ENCODE results near the gene GPATCH1. TPM values are rescaled to one million over a fixed set of nuclear protein-coding genes. Genes with fewer than 3 reads are reported as not detected.

GPATCH1 gene
- total and polyA plus RNA-seq, 2 of the 8 experiments (the other 6 are each of a cell fraction or from before 2014, with no cell fraction given): 4.3 to 8.2 TPM

DNA sequence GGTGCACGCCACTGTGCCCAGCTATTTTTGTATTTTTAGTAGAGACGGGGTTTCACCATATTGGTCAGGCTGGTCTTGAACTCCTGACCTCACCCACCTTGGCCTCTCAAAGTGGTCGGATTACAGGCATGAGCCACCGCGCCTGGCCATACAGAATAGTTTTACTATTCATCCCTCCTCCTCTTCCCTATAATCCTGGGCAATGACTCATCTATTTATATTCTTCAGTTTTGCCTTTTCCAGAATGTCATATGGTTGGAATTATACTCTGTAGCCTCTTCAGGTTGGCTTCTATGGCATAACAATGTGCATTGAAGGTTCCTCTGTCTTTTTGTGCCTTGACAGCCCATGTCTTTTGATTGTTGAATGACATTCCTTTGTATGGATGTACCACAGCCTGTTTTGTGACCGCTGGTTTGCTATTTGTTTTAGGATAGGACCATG, 91.0 kb downstream of the GPATCH1 start:
- TF ChIP-seq POLR2A (IDR thresholded peaks at IDR 0.05; ENCODE audit: control extremely low read depth in 1 of 2, low read depth in 2 of 2, low read length in 2 of 2): no peak
- TF ChIP-seq CHD2 (IDR thresholded peaks at IDR 0.05; ENCODE audit: low read length): no peak
- no peak for TF ChIP-seq HDAC6 (IDR thresholded peaks at IDR 0.05; ENCODE audit: low read depth, low read length)
- TF ChIP-seq, protein P1, sequence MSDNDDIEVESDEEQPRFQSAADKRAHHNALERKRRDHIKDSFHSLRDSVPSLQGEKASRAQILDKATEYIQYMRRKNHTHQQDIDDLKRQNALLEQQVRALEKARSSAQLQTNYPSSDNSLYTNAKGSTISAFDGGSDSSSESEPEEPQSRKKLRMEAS (IDR thresholded peaks at IDR 0.05): no peak
- TF ChIP-seq TEAD4 (IDR thresholded peaks at IDR 0.05; ENCODE audit: low read depth, low read length): no peak
- no peak for TF ChIP-seq SUZ12 (IDR thresholded peaks at IDR 0.05; ENCODE audit: low read length)
- no peak for TF ChIP-seq MAFK (IDR thresholded peaks at IDR 0.05; ENCODE audit: low read depth, low read length)
- TF ChIP-seq RAD21 (IDR thresholded peaks at IDR 0.05 in 1 of 2, conservative IDR thresholded peaks at IDR 0.05 in 1 of 2; ENCODE audit: low read depth in 2 of 2, low read length in 2 of 2): no peak
- no peak for TF ChIP-seq CBX5 (IDR thresholded peaks at IDR 0.05; ENCODE audit: low read depth, low read length)
- TF ChIP-seq SRF (IDR thresholded peaks at IDR 0.05; ENCODE audit: low read depth, low read length): no peak
- no peak for TF ChIP-seq NRF1 (IDR thresholded peaks at IDR 0.05; ENCODE audit: low read depth, low read length)
- TF ChIP-seq TCF12 (IDR thresholded peaks at IDR 0.05; ENCODE audit: low read depth, low read length): no peak
- no peak for TF ChIP-seq RBBP5 (IDR thresholded peaks at IDR 0.05; ENCODE audit: borderline replicate concordance, low read depth, low read length)
- TF ChIP-seq HDAC2 (IDR thresholded peaks at IDR 0.05; ENCODE audit: borderline replicate concordance in 1 of 2, low read depth in 2 of 2, low read length in 2 of 2): no peak
- Histone ChIP-seq H3K18ac (ENCODE audit: extremely low read depth, low read length) (no peak overlapping the region), H2BK12ac (ENCODE audit: low read depth, low read length) (no peak overlapping the region), H3K27me3 (replicated peaks in 1 of 4; ENCODE audit: control insufficient read depth in 3 of 4, extremely low read depth in 1 of 4, insufficient read depth in 3 of 4, low read length in 3 of 4) (no peaks in the 10 kb centered on the region), H4K8ac (ENCODE audit: extremely low read depth, insufficient read depth, low read length) (no peak overlapping the region), H3K14ac (ENCODE audit: insufficient read length) (no peak overlapping the region), H2BK120ac (replicated peaks; ENCODE audit: low read depth, low read length) (no peak overlapping the region), H3K9ac (replicated peaks in 1 of 4; ENCODE audit: extremely low read depth in 1 of 4, low read depth in 3 of 4, low read length in 3 of 4) (no peak overlapping the region), H2BK20ac (ENCODE audit: low read length) (no peak overlapping the region), H3K79me2 (ENCODE audit: control insufficient read depth in 1 of 2, insufficient read depth in 2 of 2, low read length in 2 of 2) (0 out of 4 replicates have a peak, but pooled peaks cover 0 to 3% of the 10 kb centered on the region in 2 experiments), H3K56ac (replicated peaks; ENCODE audit: insufficient read length, low read depth, low read length) (no peak overlapping the region), H2AK5ac (ENCODE audit: low read depth, low read length) (no peak overlapping the region), H3K23ac (ENCODE audit: insufficient read length) (no peak overlapping the region), H3K9me3 (ENCODE audit: insufficient read depth in 2 of 2, low read depth in 1 of 2, low read length in 1 of 2) (0 out of 4 replicates have a peak, but pooled peaks cover 0 to 4% of the 10 kb centered on the region in 2 experiments), H4K91ac (replicated peaks; ENCODE audit: insufficient read length, low read length) (no peak overlapping the region), H3K4me3 (ENCODE audit: extremely low read depth in 1 of 4, insufficient read depth in 2 of 4, low read depth in 3 of 4, low read length in 4 of 4) (no peak overlapping the region), H3K79me1 (ENCODE audit: low read depth, low read length) (peaks cover 3% of the 10 kb centered on the region; the same call in 1 of the 2 replicates), H3K4ac (replicated peaks; ENCODE audit: insufficient read length, low read depth, low read length) (no peak overlapping the region), H2AFZ (ENCODE audit: low read length) (no peak overlapping the region), H3K4me2 (ENCODE audit: insufficient read depth in 1 of 2, low read depth in 2 of 2, low read length in 2 of 2) (no peak overlapping the region), H3K36me3 (ENCODE audit: control insufficient read depth in 2 of 4, insufficient read depth in 4 of 4, low read length in 3 of 4) (no peaks in the 10 kb centered on the region), H4K20me1 (replicated peaks in 1 of 2; ENCODE audit: control insufficient read depth in 1 of 2, insufficient read depth in 2 of 2, low read length in 2 of 2) (peaks cover 0 to 5% of the 10 kb centered on the region in 2 experiments), H2BK5ac (ENCODE audit: low read depth, low read length) (no peak overlapping the region), H2BK15ac (ENCODE audit: low read length) (no peak overlapping the region), H3K4me1 (replicated peaks in 1 of 4; ENCODE audit: control insufficient read depth in 3 of 4, insufficient read depth in 4 of 4, low read length in 3 of 4) (peaks cover 0 to 3% (median under 1%) of the 10 kb centered on the region in 4 experiments; a peak in 2 of 7 replicates), H3K23me2 (ENCODE audit: low read depth, low read length) (peaks cover 5% of the 10 kb centered on the region), H3K27ac (ENCODE audit: low read depth, low read length) (no peak overlapping the region), H4K5ac (ENCODE audit: insufficient read length, low read depth, low read length) (no peak overlapping the region)
- WGBS, 2 experiments (ENCODE audit: extremely low coverage in 1 of 2, insufficient coverage in 1 of 2, insufficient read length in 1 of 2, insufficient replicate concordance in 2 of 2, low coverage in 1 of 2, low lambda C conversion rate in 2 of 2, missing lambda C conversion rate in 1 of 2): 94% methylated on average over 6 of the region's 6 CpGs; no CpG with 5 or more reads in 1 of the 2 experiments
- DNase-seq (ENCODE audit: low read depth in 1 of 2, low spot score in 2 of 2) (no peak), FAIRE-seq (no peak)
- POLR2A ChIA-PET (ENCODE audit: partially characterized antibody): interaction anchor here (0.6 to 1.9 kb wide), 3 partner anchors 10 to 63 kb away, joined by 3 to 4 read pairs (median 3); no protein-coding TSS in a partner anchor
- CTCF ChIA-PET (ENCODE audit: partially characterized antibody): interaction anchor here (1.7 to 2.0 kb wide), 2 partner anchors 12 to 43 kb away, joined by 4 to 6 read pairs; no protein-coding TSS in a partner anchor
